ENCODE results near the gene TBL1X. TPM values are rescaled to one million over a fixed set of nuclear protein-coding genes. Genes with fewer than 3 reads are reported as not detected.

Gene TBL1X
- total and polyA plus RNA-seq, 2 of the 8 experiments (the other 6 are each of a cell fraction or from before 2014, with no cell fraction given) = 13.3 to 25.6 TPM

DNA sequence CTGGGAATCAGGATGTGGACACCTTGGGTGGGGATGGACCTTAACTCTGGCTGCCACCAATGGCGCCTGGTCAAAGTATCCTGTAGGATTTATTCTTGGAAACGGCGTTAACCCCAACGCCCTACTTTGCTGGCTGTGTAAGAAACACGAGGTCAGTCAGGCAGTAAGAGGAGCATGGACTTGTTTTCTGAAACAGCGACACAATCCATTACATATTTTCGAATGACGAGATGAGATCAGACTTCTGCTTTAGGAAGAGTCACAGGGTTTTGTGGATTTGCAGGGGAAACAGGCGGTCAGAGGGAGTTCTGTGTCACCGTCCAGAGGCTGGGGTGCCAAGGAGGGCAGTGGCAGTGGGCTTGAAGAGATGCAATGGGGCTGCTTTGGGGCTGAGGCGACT, 92.2 kb downstream of the TBL1X start (continued):
- TF ChIP-seq CTCF (IDR thresholded peaks at IDR 0.05; ENCODE audit: control extremely low read depth in 1 of 3, insufficient read depth in 1 of 3, low read depth in 1 of 3, low read length in 3 of 3) (no peak), SUZ12 (IDR thresholded peaks at IDR 0.05; ENCODE audit: low read length) (no peak), SIN3A (conservative IDR thresholded peaks at IDR 0.05 in 1 of 2, IDR thresholded peaks at IDR 0.05 in 1 of 2; ENCODE audit: low read depth in 1 of 2, low read length in 2 of 2) (no peak)

All from H1 (cell line).